Fibroblast of villous mesenchyme (primary cell): ENCODE results near the gene KRTAP9-3. TPM values are rescaled to one million over a fixed set of nuclear protein-coding genes. Genes with fewer than 3 reads are reported as not detected.
"Not testable (repeated sequence)": the region's sequence is repeated elsewhere in the genome, so short reads cannot be mapped to it uniquely, and the experiment has no call there.

Source experiments
- DNase-seq: peaks from one replicate; pipeline ENCODE4 v3.0.0-alpha.2; 2010; ENCODE audit warnings: low read depth
- H3K4me3 ChIP-seq: 2 replicates; pipeline ENCODE4 v1.5.1; 2011; ENCODE audit warnings: low read depth, mild to moderate bottlenecking, low read length
- total RNA-seq: library from RNA; depleted of rRNA; stranded (reverse); fragments of >200 nt; gene quantifications from 2 replicates; pipeline ENCODE4 v1.2.3, GENCODE V29; 2012
- TF ChIP-seq, protein P1 (sequence below): IDR thresholded peaks from 2 replicates; pipeline ENCODE4 v1.5.1; 2012; ENCODE audit warnings: low read depth, mild to moderate bottlenecking, low read length; ENCODE audit not compliant: insufficient read depth

The KRTAP9-3 gene, protein sequence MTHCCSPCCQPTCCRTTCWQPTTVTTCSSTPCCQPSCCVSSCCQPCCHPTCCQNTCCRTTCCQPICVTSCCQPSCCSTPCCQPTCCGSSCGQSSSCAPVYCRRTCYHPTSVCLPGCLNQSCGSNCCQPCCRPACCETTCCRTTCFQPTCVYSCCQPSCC
- total RNA-seq, result not detected in 2 replicates

DNA sequence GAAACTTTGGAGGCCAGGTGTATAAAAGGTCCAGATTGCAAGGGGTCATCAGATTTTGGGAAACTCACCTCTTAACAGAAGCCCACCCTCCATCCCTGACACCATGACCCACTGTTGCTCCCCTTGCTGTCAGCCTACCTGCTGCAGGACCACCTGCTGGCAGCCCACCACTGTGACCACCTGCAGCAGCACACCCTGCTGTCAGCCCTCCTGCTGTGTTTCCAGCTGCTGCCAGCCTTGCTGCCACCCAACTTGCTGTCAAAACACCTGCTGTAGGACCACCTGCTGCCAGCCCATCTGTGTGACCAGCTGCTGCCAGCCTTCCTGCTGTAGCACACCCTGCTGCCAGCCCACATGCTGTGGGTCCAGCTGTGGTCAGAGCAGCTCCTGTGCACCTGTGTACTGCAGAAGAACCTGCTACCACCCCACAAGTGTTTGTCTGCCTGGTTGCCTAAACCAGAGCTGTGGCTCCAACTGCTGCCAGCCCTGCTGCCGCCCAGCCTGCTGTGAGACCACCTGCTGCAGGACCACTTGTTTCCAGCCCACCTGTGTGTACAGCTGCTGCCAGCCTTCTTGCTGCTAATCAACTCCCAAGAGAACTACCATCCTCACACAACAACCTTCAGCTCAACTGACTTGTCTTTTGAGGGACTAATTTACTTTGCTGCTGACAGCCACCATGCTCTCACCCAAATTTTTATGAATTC, at the start of gene KRTAP9-3:
Gene KRTAP9-3, plus strand, starts transcription at position 51 of the 707 bp plus-strand sequence. Its CDS starts 53 bp downstream, at position 104.
- DNase-seq, H3K4me3 ChIP-seq: not testable (repeated sequence)

DNA sequence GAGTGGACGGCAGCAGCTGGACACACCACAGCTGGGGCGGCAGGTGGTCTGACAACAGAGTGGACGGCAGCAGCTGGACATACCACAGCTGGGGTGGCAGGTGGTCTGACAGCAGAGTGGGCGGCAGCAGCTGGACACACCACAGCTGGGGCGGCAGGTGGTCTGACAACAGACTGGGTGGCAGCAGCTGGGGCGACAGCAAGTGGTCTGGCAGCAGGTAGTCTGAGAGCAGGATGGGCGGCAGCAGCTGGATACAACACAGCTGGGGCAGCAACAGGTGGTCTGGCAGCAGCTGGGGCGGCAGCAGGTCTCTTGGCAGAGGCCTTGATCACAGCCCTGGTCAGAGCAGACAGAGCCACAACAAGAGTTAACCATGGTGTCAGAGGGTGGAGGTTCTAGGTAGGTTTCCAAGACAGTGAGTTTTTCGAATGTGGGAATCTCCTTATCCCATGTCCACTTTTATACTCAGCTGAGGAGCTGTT, 47.7 kb upstream of the KRTAP9-3 start, which contains the start of gene KRTAP4-1:
Gene KRTAP4-1, minus strand, starts transcription at position 432 of the 482 bp plus-strand sequence. Its CDS starts 57 bp downstream, at position 375.
- TF ChIP-seq, protein P1, sequence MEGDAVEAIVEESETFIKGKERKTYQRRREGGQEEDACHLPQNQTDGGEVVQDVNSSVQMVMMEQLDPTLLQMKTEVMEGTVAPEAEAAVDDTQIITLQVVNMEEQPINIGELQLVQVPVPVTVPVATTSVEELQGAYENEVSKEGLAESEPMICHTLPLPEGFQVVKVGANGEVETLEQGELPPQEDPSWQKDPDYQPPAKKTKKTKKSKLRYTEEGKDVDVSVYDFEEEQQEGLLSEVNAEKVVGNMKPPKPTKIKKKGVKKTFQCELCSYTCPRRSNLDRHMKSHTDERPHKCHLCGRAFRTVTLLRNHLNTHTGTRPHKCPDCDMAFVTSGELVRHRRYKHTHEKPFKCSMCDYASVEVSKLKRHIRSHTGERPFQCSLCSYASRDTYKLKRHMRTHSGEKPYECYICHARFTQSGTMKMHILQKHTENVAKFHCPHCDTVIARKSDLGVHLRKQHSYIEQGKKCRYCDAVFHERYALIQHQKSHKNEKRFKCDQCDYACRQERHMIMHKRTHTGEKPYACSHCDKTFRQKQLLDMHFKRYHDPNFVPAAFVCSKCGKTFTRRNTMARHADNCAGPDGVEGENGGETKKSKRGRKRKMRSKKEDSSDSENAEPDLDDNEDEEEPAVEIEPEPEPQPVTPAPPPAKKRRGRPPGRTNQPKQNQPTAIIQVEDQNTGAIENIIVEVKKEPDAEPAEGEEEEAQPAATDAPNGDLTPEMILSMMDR, result no peak
- DNase-seq, result no peak

DNA sequence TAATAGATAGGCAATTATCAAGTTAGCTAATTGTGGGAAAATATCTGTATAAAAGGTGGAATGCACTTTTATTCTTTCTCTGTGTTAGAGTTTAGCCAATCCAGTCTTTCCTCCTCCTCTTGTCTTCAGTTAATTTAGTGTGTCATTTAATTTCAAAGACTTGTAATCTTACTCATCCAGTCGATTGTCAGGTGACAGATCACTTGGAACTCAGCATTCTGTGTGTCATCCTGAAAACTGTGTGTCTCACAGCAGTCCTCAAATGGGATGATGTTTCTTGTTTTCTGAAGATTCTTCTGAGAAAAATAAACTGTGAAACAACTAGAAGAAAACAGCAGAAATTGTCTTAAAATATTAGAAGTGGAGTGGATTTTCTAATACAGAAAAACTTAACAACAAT, 47.2 kb upstream of the KRTAP9-3 start:
- DNase-seq, result no peak
- H3K4me3 ChIP-seq, result no peak overlapping the region
- TF ChIP-seq, protein P1, result no peak

More for the DNA sequence above, 47.7 kb upstream of the KRTAP9-3 start, which contains the start of gene KRTAP4-1:
- no peak within 1 kb of the TSS for H3K4me3 ChIP-seq

DNA sequence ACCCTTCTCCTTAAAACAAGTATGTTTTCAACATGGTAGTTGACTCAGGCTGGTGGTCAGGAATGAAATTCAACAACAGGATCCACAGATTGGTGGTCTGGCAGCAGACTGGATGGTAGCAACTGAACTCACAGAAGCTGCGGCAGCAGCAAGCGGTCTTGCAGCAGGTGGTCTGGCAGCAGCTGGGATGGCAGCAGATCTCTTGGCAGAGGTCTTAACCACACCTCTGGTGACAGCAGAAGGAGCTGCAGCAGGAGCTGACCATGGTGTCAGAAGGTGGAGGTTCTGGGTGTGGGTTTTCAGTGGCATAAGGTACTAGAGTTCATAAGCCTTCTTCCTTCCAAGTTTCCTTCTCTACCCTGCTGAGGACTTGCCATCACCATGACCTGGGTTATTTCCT, 45.4 kb upstream of the KRTAP9-3 start:
- TF ChIP-seq, protein P1, result no peak
- H3K4me3 ChIP-seq, result no peak overlapping the region
- DNase-seq, result no peak

DNA sequence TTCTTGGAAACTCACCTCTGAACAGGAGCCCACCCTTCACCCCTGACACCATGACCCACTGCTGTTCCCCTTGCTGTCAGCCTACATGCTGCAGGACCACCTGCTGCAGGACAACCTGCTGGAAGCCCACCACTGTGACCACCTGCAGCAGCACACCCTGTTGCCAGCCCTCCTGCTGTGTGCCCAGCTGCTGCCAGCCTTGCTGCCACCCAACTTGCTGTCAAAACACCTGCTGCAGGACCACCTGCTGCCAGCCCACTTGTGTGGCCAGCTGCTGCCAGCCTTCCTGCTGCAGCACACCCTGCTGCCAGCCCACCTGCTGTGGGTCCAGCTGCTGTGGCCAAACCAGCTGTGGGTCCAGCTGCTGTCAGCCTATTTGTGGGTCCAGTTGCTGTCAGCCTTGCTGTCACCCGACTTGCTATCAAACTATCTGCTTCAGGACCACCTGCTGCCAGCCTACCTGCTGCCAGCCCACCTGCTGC, 42.4 kb upstream of the KRTAP9-3 start, which contains the start of gene KRTAP9-1:
Gene KRTAP9-1, plus strand, starts transcription at position 51 of the 482 bp plus-strand sequence. Its CDS starts 0 bp downstream, at position 51.
- not testable (repeated sequence) for H3K4me3 ChIP-seq, DNase-seq

DNA sequence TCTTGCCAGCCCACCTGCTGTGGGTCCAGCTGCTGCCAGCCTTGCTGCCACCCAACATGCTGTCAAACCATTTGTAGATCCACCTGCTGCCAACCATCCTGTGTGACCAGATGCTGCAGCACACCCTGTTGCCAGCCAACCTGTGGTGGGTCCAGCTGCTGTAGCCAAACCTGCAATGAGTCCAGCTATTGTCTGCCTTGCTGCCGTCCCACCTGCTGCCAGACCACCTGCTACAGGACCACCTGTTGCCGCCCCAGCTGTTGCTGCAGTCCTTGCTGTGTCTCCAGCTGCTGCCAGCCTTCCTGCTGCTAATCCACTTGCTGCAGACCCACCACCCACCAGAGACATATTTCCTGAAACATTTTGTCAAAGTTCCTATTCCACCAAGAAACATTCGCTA, 41.9 kb upstream of the KRTAP9-3 start:
- no peak overlapping the region for H3K4me3 ChIP-seq
- TF ChIP-seq, protein P1, result no peak
- DNase-seq, result no peak

DNA sequence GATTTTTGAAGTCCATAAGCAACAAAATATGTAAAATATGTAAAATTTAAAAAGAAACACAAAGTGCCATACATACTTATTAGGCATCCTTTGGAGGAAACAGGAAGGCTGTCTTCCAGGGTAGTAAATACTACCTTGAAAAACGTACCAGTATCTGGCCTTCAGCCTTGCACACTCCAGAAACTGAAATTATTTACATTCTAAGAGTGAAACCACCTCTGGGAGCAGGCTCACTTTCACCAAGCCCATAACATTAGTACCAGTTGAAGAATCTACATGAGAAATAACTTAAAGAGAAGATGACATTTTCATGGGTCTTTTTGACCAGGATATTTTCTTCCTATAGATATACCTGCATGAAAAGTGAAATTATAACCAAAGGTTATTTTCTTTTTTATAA, 36.2 kb upstream of the KRTAP9-3 start:
- TF ChIP-seq, protein P1, result no peak
- DNase-seq, result no peak

More for the DNA sequence above, 36.2 kb upstream of the KRTAP9-3 start:
- no peak overlapping the region for H3K4me3 ChIP-seq
